Epithelial cell of esophagus (primary cell): ENCODE results near the gene TMEM184C.

Experiments used
- DNase-seq: peaks from one replicate; pipeline ENCODE4 v3.0.0; 2010; ENCODE audit warnings: low read depth
- H3K4me3 ChIP-seq: 2 replicates; pipeline ENCODE4 v1.5.1; 2011; ENCODE audit warnings: mild to moderate bottlenecking, low read length, control low read depth
- TF ChIP-seq, protein P1 (sequence below): IDR thresholded peaks from 2 replicates; pipeline ENCODE4 v1.5.1; 2011; ENCODE audit warnings: low read depth, mild to moderate bottlenecking, low read length, control low read depth, inconsistent platforms; ENCODE audit not compliant: insufficient read depth; ENCODE audit errors: missing control alignments

The TMEM184C gene

DNA sequence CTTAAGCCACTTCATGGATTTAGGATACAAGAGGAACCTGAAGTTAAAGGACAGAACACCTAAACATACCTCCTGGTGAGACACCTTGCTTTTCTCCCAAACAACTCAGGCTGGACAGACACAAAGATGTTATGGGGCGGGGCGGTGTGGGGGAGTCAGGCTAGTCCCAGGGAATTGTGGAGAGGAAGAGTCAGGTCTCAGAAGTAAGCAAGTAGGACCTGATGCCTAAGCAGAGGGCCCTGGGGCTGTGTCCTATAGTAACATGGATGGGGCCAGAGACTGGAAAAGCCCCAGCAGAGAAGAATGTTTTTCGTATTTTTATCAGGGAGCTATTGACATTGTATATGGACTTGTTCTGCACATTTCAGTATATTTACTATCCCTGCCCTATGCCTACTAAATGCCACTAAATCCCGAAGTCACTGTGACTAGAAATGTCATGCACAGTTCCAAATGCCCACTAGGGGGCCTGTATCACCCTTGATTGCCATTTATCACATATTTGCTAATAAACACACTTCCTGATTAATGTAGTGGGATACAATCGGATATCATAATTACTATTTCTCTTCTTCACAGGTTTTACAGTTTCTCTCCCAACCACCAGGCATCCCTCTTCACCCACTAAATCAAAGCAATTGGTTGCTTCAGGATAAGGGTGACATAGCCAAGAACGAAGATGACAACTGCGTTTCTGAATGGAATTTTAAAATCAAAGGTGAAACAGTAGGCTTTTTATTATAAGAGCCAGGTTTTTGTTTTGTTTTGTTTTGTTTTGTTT lies 90.9 kb downstream of the TMEM184C start:
- H3K4me3 ChIP-seq, result no peak overlapping the region
- TF ChIP-seq, protein P1, sequence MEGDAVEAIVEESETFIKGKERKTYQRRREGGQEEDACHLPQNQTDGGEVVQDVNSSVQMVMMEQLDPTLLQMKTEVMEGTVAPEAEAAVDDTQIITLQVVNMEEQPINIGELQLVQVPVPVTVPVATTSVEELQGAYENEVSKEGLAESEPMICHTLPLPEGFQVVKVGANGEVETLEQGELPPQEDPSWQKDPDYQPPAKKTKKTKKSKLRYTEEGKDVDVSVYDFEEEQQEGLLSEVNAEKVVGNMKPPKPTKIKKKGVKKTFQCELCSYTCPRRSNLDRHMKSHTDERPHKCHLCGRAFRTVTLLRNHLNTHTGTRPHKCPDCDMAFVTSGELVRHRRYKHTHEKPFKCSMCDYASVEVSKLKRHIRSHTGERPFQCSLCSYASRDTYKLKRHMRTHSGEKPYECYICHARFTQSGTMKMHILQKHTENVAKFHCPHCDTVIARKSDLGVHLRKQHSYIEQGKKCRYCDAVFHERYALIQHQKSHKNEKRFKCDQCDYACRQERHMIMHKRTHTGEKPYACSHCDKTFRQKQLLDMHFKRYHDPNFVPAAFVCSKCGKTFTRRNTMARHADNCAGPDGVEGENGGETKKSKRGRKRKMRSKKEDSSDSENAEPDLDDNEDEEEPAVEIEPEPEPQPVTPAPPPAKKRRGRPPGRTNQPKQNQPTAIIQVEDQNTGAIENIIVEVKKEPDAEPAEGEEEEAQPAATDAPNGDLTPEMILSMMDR, result peak; percentile 87
- DNase-seq, result peak; percentile 64

DNA sequence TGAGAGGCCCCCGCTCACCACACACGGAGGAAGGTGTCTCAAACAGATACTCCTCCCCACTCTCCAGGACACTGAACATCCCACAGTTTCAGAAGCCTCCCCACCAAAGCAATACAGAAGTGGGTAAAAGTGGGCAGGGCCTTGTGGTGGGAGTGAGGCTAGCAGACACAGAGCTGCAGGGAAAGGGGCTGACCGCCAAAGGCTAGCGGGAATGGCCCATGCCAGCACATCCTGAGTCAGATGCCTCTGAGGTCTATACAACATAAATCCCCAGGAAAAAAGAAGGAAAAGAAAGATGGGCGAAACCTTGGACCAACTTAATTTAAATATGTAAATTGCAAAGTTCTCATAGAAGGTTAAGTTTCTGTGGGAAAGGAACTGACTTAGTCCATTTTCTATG lies 92.8 kb downstream of the TMEM184C start:
- DNase-seq, result peak; percentile 27
- TF ChIP-seq, protein P1, result no peak
- H3K4me3 ChIP-seq, result no peak overlapping the region

DNA sequence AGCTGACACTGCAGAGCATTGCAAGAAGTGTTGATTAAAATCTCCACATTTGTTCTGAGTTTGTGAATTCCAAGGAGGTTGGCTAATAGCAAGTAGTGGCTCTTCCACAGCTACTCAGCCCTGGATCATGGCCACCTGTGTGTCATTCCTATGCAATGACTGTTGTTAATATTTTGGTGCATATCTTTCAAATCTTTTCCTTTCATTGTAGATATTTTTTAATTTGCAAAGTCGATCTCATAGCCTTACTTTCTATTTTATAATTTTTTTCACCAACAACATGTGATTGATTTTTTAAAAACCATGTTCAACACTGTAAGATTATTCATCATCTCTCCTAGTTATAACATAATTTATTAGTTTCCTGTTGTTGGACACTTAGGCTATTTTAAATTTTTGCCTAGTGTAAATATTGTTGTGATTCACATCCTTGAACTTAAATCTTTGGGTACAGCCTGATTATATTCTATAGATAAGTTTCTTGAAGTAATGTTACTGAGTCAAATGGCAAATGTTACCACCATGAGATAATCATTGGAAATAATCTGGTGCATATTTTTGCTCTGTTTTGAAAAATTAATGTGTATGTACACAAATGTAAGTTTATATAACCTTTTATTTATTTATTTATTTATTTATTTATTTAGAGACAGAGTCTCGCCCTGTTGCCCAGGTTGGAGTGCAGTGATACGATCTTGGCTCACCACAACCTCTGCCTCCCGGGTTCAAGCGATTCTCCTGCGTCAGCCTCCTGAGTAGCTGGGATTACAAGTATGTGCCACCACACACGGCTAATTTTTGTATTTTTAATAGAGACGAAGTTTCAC lies 97.6 kb downstream of the TMEM184C start:
- TF ChIP-seq, protein P1, result no peak
- H3K4me3 ChIP-seq, result no peak overlapping the region
- peak; percentile 71 for DNase-seq

DNA sequence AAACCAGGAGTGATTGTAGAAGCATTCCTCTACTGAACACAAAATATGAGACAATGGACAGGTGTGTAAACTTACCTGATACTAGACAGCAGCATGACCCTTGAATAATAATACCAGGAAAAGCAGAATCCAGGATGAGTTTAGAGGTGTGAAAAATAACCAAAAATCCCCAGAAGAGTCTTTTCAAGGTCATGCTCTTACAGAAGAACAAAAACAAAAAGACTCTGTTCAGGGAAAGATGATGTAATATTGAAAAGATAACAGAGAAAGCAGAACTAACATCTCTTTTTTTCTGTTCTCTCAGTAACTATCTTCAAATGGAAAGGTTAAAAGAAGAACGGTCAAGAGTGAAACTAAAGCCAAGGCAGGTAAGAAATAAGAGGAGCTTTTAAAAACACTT lies 100.7 kb downstream of the TMEM184C start:
- DNase-seq, result no peak
- TF ChIP-seq, protein P1, result no peak
- no peak overlapping the region for H3K4me3 ChIP-seq
